Heart left ventricle (tissue), 13 donors: ENCODE data around the gene KCTD5.

Source experiments
- CTCF ChIP-seq, 12 donors: fragments of 200-600 bp; sonication (generic) in 4 of 12; IDR thresholded peaks; one replicate each; pipeline versions ENCODE4 v1.5.0 to v1.8.0; 2018 to 2022; ENCODE audit warnings: antibody characterized with exemption in 12 of 12, mild to moderate bottlenecking in 5 of 12
- POLR2A ChIP-seq, 2 donors: fragments of 450-650 bp; IDR thresholded peaks; one replicate each; pipeline ENCODE4 v1.6.1; 2017; ENCODE audit warnings: antibody characterized with exemption in 2 of 2, mild to moderate bottlenecking in 2 of 2, moderate library complexity in 2 of 2
- donor health status: ischemic (EF 13 %, LVEDD 7.1; RV severe dilation, severe dysfunction).
- donor health status: DM: no; HTN: yes; CAD: no.
- donor health status: DM: no; HTN: no; CAD: no.
- donor health status: ischemic (EF 25% LVEDD 6.9; RV normal size, moderate dysfunction).
- donor health status: ischemic (EF 25% LVEDD 5.7; RV mildly dilated, moderate dysfunction).
- donor health status: ischemic (EF 35%, LVEDD 5.7; RV mildly dilated, moderate dysfunction).
- donor health status: nonischemic (EF 11% LVEDD 7.7; RV severe dilation, severe dysfunction).
- donor health status: DM: yes; HTN: yes; CAD: no.
- donor health status: PGD.
- donor health status: ischemic (EF 29% LVEDD 5.4; RV normal size, mild dysfunction).
- donor health status: nonischemic (EF 23%, LVEDD 6.1; RV moderate dilation, normal function).

DNA sequence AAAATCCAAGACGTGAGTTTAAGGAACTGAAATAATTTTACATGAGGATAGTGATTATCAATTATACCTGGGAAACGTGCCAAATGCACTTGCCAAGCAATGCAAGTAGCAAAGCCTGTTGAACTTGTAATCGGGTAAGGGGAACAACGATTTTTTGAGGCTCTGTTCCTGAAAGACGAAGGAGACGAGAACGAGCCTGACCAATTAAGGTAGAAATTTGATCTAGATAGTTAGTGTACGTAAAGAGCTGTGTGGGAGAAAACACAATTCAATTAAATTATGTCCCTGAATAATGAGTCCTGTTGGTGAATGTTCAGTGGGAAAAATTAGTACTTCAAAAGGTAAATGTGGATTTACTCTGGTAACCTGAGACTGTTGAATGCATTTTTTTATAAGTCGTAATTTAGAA is 17.7 kb upstream of the KCTD5 start:
- no peak for TF ChIP-seq POLR2A (IDR thresholded peaks at IDR 0.05)
- no peak for TF ChIP-seq CTCF (IDR thresholded peaks at IDR 0.05)
